Erythroblast (primary cell): ENCODE measurements around the gene ZNF705A.
"Not testable (repeated sequence)": the region's sequence is repeated elsewhere in the genome, so short reads cannot be mapped to it uniquely, and the experiment has no call there.

Source experiments
- DNase-seq, 2 experiments: peaks; one replicate each; lab custom pipeline; 2025; lab: John Stamatoyannopoulos, UW
- GATA1 ChIP-seq: IDR thresholded peaks from 2 replicates; pipeline ENCODE4 v1.6.1; 2011; ENCODE audit warnings: low read depth, mild to moderate bottlenecking, control low read depth, low read length, moderate library complexity
- POLR2A ChIP-seq: IDR thresholded peaks from 2 replicates; pipeline ENCODE4 v1.6.1; 2011; ENCODE audit warnings: mild to moderate bottlenecking, low read length

Gene ZNF705A

GRCh38 chr12:8156845-8157244, at the start of gene ZNF705A:
ZNF705A (plus strand) TSS chr12:8157015; CDS start chr12:8172626, 15,611 bp downstream.
- TF ChIP-seq GATA1: no peak
- TF ChIP-seq POLR2A: no peak

GRCh38 chr12:8108808-8109398, 47.9 kb upstream of the ZNF705A start:
- DNase-seq: peak; percentile 77 to 86
- TF ChIP-seq GATA1: no peak
- no peak for TF ChIP-seq POLR2A

More at GRCh38 chr12:8156845-8157244, at the start of gene ZNF705A:
- no peak for DNase-seq

GRCh38 chr12:8113117-8113516, 43.7 kb upstream of the ZNF705A start:
- not testable (repeated sequence) for DNase-seq

GRCh38 chr12:8120072-8120713, 36.6 kb upstream of the ZNF705A start:
- TF ChIP-seq GATA1 (no peak), POLR2A (no peak)
- DNase-seq: no peak

- no peak for DNase-seq
- no peak for TF ChIP-seq GATA1
- no peak for TF ChIP-seq POLR2A
Measured at GRCh38 chr12:8123124-8123912, 33.5 kb upstream of the ZNF705A start, which contains the start of gene CLEC4A. CLEC4A (plus strand) TSS chr12:8123617; CDS start chr12:8123879, 262 bp downstream.

- DNase-seq: no peak
Measured at GRCh38 chr12:8127138-8127537, 29.7 kb upstream of the ZNF705A start.

GRCh38 chr12:8133636-8134397, 23.0 kb upstream of the ZNF705A start:
- DNase-seq: not testable (repeated sequence)

More at GRCh38 chr12:8127138-8127537, 29.7 kb upstream of the ZNF705A start:
- TF ChIP-seq POLR2A: no peak
- TF ChIP-seq GATA1: no peak

GRCh38 chr12:8134398-8134930, 22.4 kb upstream of the ZNF705A start:
- DNase-seq: not testable (repeated sequence)

- not testable (repeated sequence) for DNase-seq
Measured at GRCh38 chr12:8141647-8142046, 15.2 kb upstream of the ZNF705A start.

- TF ChIP-seq POLR2A (no peak), GATA1 (no peak)
- peak in 1 of 2 experiments; percentile 16 for DNase-seq
Measured at GRCh38 chr12:8143261-8143660, 13.6 kb upstream of the ZNF705A start.

GRCh38 chr12:8145754-8146441, 10.9 kb upstream of the ZNF705A start:
- DNase-seq: no peak
- TF ChIP-seq POLR2A: no peak
- no peak for TF ChIP-seq GATA1

- DNase-seq: no peak
- TF ChIP-seq GATA1: no peak
- TF ChIP-seq POLR2A: no peak
Measured at GRCh38 chr12:8146442-8146771, 10.4 kb upstream of the ZNF705A start.

GRCh38 chr12:8154526-8154925, 2.3 kb upstream of the ZNF705A start:
- no peak for DNase-seq
- TF ChIP-seq POLR2A (no peak), GATA1 (no peak)
